Endodermal cell (in vitro differentiated cells): ENCODE data around the gene NNT. TPM values are rescaled to one million over a fixed set of nuclear protein-coding genes. Genes with fewer than 3 reads are reported as not detected.
"Not testable (repeated sequence)": the region's sequence is repeated elsewhere in the genome, so short reads cannot be mapped to it uniquely, and the experiment has no call there.

Experiments
- DNase-seq: peaks from one replicate; pipeline ENCODE4 v3.0.0-alpha.2; 2017
- H3K27ac ChIP-seq: 2 replicates; pipeline ENCODE4 v1.5.1; 2013; ENCODE audit warnings: mild to moderate bottlenecking, low read depth, low read length, moderate library complexity
- H3K27me3 ChIP-seq: 2 replicates; pipeline ENCODE4 v1.6.1; 2013; ENCODE audit warnings: mild to moderate bottlenecking, low read length, moderate library complexity; ENCODE audit not compliant: insufficient read depth, control insufficient read depth, poor library complexity, severe bottlenecking
- H3K36me3 ChIP-seq: 2 replicates; pipeline ENCODE4 v1.7.0; 2013; ENCODE audit warnings: mild to moderate bottlenecking, low read length, moderate library complexity; ENCODE audit not compliant: control insufficient read depth, insufficient read depth
- H3K4me1 ChIP-seq: one replicate; pipeline ENCODE4 v1.7.0; 2013; ENCODE audit warnings: low read length; ENCODE audit not compliant: control insufficient read depth, insufficient read depth
- H3K4me3 ChIP-seq: 2 replicates; pipeline ENCODE4 v1.5.1; 2013; ENCODE audit warnings: mild to moderate bottlenecking, low read length, moderate library complexity
- H3K9ac ChIP-seq: 2 replicates; pipeline ENCODE4 v1.6.1; 2013; ENCODE audit warnings: mild to moderate bottlenecking, low read length, moderate library complexity; ENCODE audit not compliant: poor library complexity, severe bottlenecking; ENCODE audit errors: extremely low read depth
- H3K9me3 ChIP-seq: 2 replicates; pipeline ENCODE4 v1.6.1; 2013; ENCODE audit warnings: mild to moderate bottlenecking, low read length, moderate library complexity; ENCODE audit not compliant: control insufficient read depth
- H3K27ac Mint-ChIP-seq: 2 replicates; pipeline ENCODE4 v1.8.0; 2020; ENCODE audit warnings: mixed read lengths
- H3K27me3 Mint-ChIP-seq: 2 replicates; pipeline ENCODE4 v1.8.0; 2021; ENCODE audit warnings: mild to moderate bottlenecking, mixed read lengths; ENCODE audit not compliant: insufficient read depth
- H3K36me3 Mint-ChIP-seq: 2 replicates; pipeline ENCODE4 v1.8.0; 2020; ENCODE audit warnings: low read depth, mixed read lengths
- H3K4me1 Mint-ChIP-seq: 2 replicates; pipeline ENCODE4 v1.8.0; 2020; ENCODE audit warnings: mixed read lengths
- H3K4me3 Mint-ChIP-seq: 2 replicates; pipeline ENCODE4 v1.8.0; 2020; ENCODE audit warnings: mild to moderate bottlenecking, moderate library complexity, mixed read lengths
- H3K9me3 Mint-ChIP-seq: 2 replicates; pipeline ENCODE4 v1.8.0; 2020; ENCODE audit warnings: mild to moderate bottlenecking, mixed read lengths
- CTCF ChIP-seq: fragments of 200-600 bp; sonication (generic); conservative IDR thresholded peaks from 2 replicates; pipeline ENCODE4 v1.5.0; 2021; ENCODE audit warnings: antibody characterized with exemption, mild to moderate bottlenecking
- WGBS, 2 experiments: methylation state at CpG; one replicate each; pipeline versions ENCODE4 v1.1.5 to v1.1.7; 2013; ENCODE audit warnings: missing lambda C conversion rate in 2 of 2, mixed read lengths in 1 of 2; ENCODE audit not compliant: insufficient coverage in 1 of 2, insufficient read length in 1 of 2; 5-methylcytosine and 5-hydroxymethylcytosine counted together
- total RNA-seq, 2 donors: library from RNA; stranded (reverse); fragmentation: NEBNext Ultra II Directional in 1 of 2; extraction: Animal tissue kit (Norgen Biotek cat#: 25700) in 1 of 2; gene quantifications; 2 replicates in 1 of 2; 3 replicates in 1 of 2; pipeline ENCODE4 v1.2.1, GENCODE V29; 2021

The NNT gene
- total RNA-seq, 2 donors from 2014 or later: 27.5 to 27.9 TPM

DNA sequence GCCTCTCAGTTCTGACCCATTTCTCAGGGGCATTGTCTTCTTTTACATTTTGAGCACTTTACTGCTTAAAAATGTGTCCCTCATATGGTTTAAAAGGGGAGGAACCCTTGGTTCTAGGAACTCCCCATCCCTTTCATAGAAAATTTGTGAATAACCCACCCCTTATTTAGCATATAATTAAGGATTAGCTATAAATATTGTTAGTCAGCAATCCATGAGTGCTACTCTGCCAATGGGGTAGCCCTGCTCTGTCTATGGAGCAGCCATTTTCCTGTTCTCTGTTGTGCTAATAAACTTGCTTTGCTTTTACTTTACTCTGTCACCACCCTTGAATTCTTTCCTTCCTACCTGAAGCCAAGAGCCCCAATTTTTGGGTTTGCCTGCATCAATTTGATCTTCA lies 12.3 kb upstream of the NNT start:
- no peaks in the 10 kb centered on the region for H3K4me1 ChIP-seq
- H3K36me3 Mint-ChIP-seq: no peaks in the 10 kb centered on the region
- no peaks in the 10 kb centered on the region for H3K4me1 Mint-ChIP-seq
- H3K4me3 Mint-ChIP-seq: no peak overlapping the region
- H3K27me3 ChIP-seq: no peaks in the 10 kb centered on the region
- DNase-seq: no peak
- no peak overlapping the region for H3K9ac ChIP-seq
- no peak overlapping the region for H3K27ac ChIP-seq
- H3K27ac Mint-ChIP-seq: no peak overlapping the region
- H3K9me3 Mint-ChIP-seq: no peaks in the 10 kb centered on the region
- H3K27me3 Mint-ChIP-seq: no peaks in the 10 kb centered on the region
- no peak for TF ChIP-seq CTCF
- no peaks in the 10 kb centered on the region for H3K9me3 ChIP-seq
- H3K36me3 ChIP-seq: no peaks in the 10 kb centered on the region
- no peak overlapping the region for H3K4me3 ChIP-seq

- no peak overlapping the region for H3K4me3 ChIP-seq
- DNase-seq: no peak
- no peak overlapping the region for H3K4me3 Mint-ChIP-seq
- H3K27ac ChIP-seq: no peak overlapping the region
- H3K9me3 Mint-ChIP-seq: no peaks in the 10 kb centered on the region
- H3K9me3 ChIP-seq: no peaks in the 10 kb centered on the region
- no peak overlapping the region for H3K9ac ChIP-seq
- H3K4me1 ChIP-seq: no peaks in the 10 kb centered on the region
- H3K27ac Mint-ChIP-seq: no peak overlapping the region
- TF ChIP-seq CTCF: no peak
- no peaks in the 10 kb centered on the region for H3K36me3 Mint-ChIP-seq
- no peaks in the 10 kb centered on the region for H3K27me3 ChIP-seq
- H3K36me3 ChIP-seq: no peaks in the 10 kb centered on the region
- no peaks in the 10 kb centered on the region for H3K4me1 Mint-ChIP-seq
- no peaks in the 10 kb centered on the region for H3K27me3 Mint-ChIP-seq
Measured at GRCh38 chr5:43592363-43592762, 10.6 kb upstream of the NNT start.

GRCh38 chr5:43598927-43599326 lies 4.1 kb upstream of the NNT start:
- not testable (repeated sequence) for H3K4me3 Mint-ChIP-seq, H3K9me3 ChIP-seq, H3K9me3 Mint-ChIP-seq, H3K9ac ChIP-seq, H3K36me3 ChIP-seq, H3K27ac ChIP-seq, H3K27me3 Mint-ChIP-seq, H3K27me3 ChIP-seq, H3K36me3 Mint-ChIP-seq, H3K4me1 ChIP-seq, H3K4me3 ChIP-seq, DNase-seq, H3K27ac Mint-ChIP-seq
- 100% methylated on average over 1 of the region's 1 CpG; no CpG with 5 or more reads in 1 of the 2 experiments for WGBS, 2 experiments
- H3K4me1 Mint-ChIP-seq: peaks cover 13% of the 10 kb centered on the region

- peaks cover 15% of the 10 kb centered on the region for H3K4me1 Mint-ChIP-seq
- DNase-seq: no peak
- H3K9ac ChIP-seq: no peak overlapping the region
- no peaks in the 10 kb centered on the region for H3K4me1 ChIP-seq
- WGBS, 2 experiments: 65 to 83% methylated on average over 2 to 7 of the region's 8 CpGs
- H3K27me3 Mint-ChIP-seq: no peaks in the 10 kb centered on the region
- H3K27ac Mint-ChIP-seq: no peak overlapping the region
- H3K36me3 Mint-ChIP-seq: peaks cover 11% of the 10 kb centered on the region
- peak overlapping the region; percentile 87 for H3K4me3 ChIP-seq
- H3K27ac ChIP-seq: no peak overlapping the region
- H3K9me3 Mint-ChIP-seq: peaks cover 9% of the 10 kb centered on the region
- H3K27me3 ChIP-seq: no peaks in the 10 kb centered on the region
- peaks cover 12% of the 10 kb centered on the region for H3K9me3 ChIP-seq
- H3K36me3 ChIP-seq: peaks cover 8% of the 10 kb centered on the region
- peak overlapping the region; percentile 76 for H3K4me3 Mint-ChIP-seq
- no peak for TF ChIP-seq CTCF
Measured at GRCh38 chr5:43601454-43602260, 1.3 kb upstream of the NNT start.
